Transverse colon (tissue), 4 donors: ENCODE results near the gene JAKMIP3.

Experiments
- CTCF ChIP-seq, 5 experiments: fragments of 200-600 bp in 3 of 5; fragments of 450-650 bp in 2 of 5; sonication (generic) in 3 of 5; IDR thresholded peaks; 1 replicate in 2 of 5; 2 replicates in 3 of 5; pipeline ENCODE4 v1.5.1; 2016 to 2017; ENCODE audit warnings: antibody characterized with exemption in 5 of 5, inconsistent platforms in 3 of 5, mild to moderate bottlenecking in 2 of 5, moderate library complexity in 1 of 5
- EP300 ChIP-seq: sonication (generic); formaldehyde crosslinking; IDR thresholded peaks from one replicate; pipeline ENCODE4 v1.6.1; 2017; ENCODE audit warnings: antibody characterized with exemption, low read depth
- POLR2A ChIP-seq: fragments of 450-650 bp; IDR thresholded peaks from one replicate; pipeline ENCODE4 v1.6.1; 2016; ENCODE audit warnings: antibody characterized with exemption, mild to moderate bottlenecking, moderate library complexity
- POLR2AphosphoS5 ChIP-seq, 3 donors: sonication (generic); formaldehyde crosslinking; IDR thresholded peaks; one replicate each; pipeline ENCODE4 v1.6.1; 2016; ENCODE audit warnings: antibody characterized with exemption in 3 of 3

GRCh38 chr10:132109341-132110110 lies 43.8 kb downstream of the JAKMIP3 start:
- TF ChIP-seq CTCF (IDR thresholded peaks at IDR 0.05) (no peak), EP300 (no peak), POLR2A (no peak), POLR2AphosphoS5 (IDR thresholded peaks at IDR 0.05) (no peak)
